Skeletal muscle satellite cell (primary cell): ENCODE results near the gene TEX55.
A peak's percentile ranks its signal among the peaks of the same experiment; 100 is the strongest.
"Not testable (repeated sequence)": the region's sequence is repeated elsewhere in the genome, so short reads cannot be mapped to it uniquely, and the experiment has no call there.

ENCODE experiments used
- H3K27me3 ChIP-seq: 2 replicates; pipeline ENCODE4 v1.7.0; 2013; ENCODE audit warnings: low read length; ENCODE audit not compliant: control insufficient read depth, insufficient read depth
- H3K36me3 ChIP-seq: 2 replicates; pipeline ENCODE4 v1.7.0; 2013; ENCODE audit warnings: mild to moderate bottlenecking, control low read depth, low read length; ENCODE audit not compliant: insufficient read depth
- H3K4me1 ChIP-seq: 2 replicates; pipeline ENCODE4 v1.7.0; 2013; ENCODE audit warnings: low read length; ENCODE audit not compliant: control insufficient read depth, insufficient read depth
- H3K4me2 ChIP-seq: 2 replicates; pipeline ENCODE4 v1.7.0; 2013; ENCODE audit warnings: mild to moderate bottlenecking, low read length
- H3K4me3 ChIP-seq: 2 replicates; pipeline ENCODE4 v1.7.0; 2013; ENCODE audit warnings: low read length
- H3K9ac ChIP-seq: 2 replicates; pipeline ENCODE4 v1.7.0; 2013; ENCODE audit warnings: mild to moderate bottlenecking, low read depth, low read length, moderate library complexity
- H3K9me3 ChIP-seq: replicated peaks from 2 replicates; pipeline ENCODE4 v1.7.0; 2013; ENCODE audit warnings: mild to moderate bottlenecking, control low read depth, low read length

Gene TEX55

GRCh38 chr3:119161240-119161639 is 15.3 kb downstream of the TEX55 start:
- no peaks in the 10 kb centered on the region for H3K4me1 ChIP-seq
- H3K36me3 ChIP-seq = no peaks in the 10 kb centered on the region
- peaks cover 3% of the 10 kb centered on the region for H3K27me3 ChIP-seq
- no peak overlapping the region for H3K4me3 ChIP-seq
- H3K9me3 ChIP-seq = no peaks in the 10 kb centered on the region
- no peak overlapping the region for H3K9ac ChIP-seq
- no peak overlapping the region for H3K4me2 ChIP-seq

- not testable (repeated sequence) for H3K4me1 ChIP-seq, H3K9me3 ChIP-seq, H3K9ac ChIP-seq, H3K4me3 ChIP-seq, H3K36me3 ChIP-seq, H3K4me2 ChIP-seq, H3K27me3 ChIP-seq
Measured at GRCh38 chr3:119164745-119165144, 18.8 kb downstream of the TEX55 start.

- Histone ChIP-seq H3K9ac (no peak overlapping the region), H3K36me3 (no peaks in the 10 kb centered on the region), H3K9me3 (no peaks in the 10 kb centered on the region)
Measured at GRCh38 chr3:119170821-119171220, 24.9 kb downstream of the TEX55 start.

GRCh38 chr3:119173325-119173724 is 27.4 kb downstream of the TEX55 start, which contains the start of gene UPK1B:
Gene UPK1B (plus strand): TSS chr3:119173598. CDS start chr3:119186742, 13,144 bp downstream.
- Histone ChIP-seq H3K9me3 (no peaks in the 10 kb centered on the region), H3K4me1 (peaks cover 14% of the 10 kb centered on the region), H3K4me2 (no peak within 1 kb of the TSS), H3K9ac (no peak within 1 kb of the TSS), H3K4me3 (no peak within 1 kb of the TSS), H3K27me3 (peaks cover 3% of the 10 kb centered on the region), H3K36me3 (no peaks in the 10 kb centered on the region)

More at GRCh38 chr3:119170821-119171220, 24.9 kb downstream of the TEX55 start:
- peaks cover 3% of the 10 kb centered on the region for H3K27me3 ChIP-seq
- H3K4me2 ChIP-seq = no peak overlapping the region
- H3K4me3 ChIP-seq = no peak overlapping the region
- H3K4me1 ChIP-seq = peaks cover under 1% of the 10 kb centered on the region

GRCh38 chr3:119175872-119176756 is 30.1 kb downstream of the TEX55 start:
- no peaks in the 10 kb centered on the region for H3K9me3 ChIP-seq
- H3K4me2 ChIP-seq = peak overlapping the region; percentile 2
- peaks cover 14% of the 10 kb centered on the region for H3K4me1 ChIP-seq
- no peak overlapping the region for H3K9ac ChIP-seq
- no peak overlapping the region for H3K4me3 ChIP-seq
- H3K36me3 ChIP-seq = no peaks in the 10 kb centered on the region
- H3K27me3 ChIP-seq = peaks cover 3% of the 10 kb centered on the region

- Histone ChIP-seq H3K4me1 (peaks cover 18% of the 10 kb centered on the region), H3K27me3 (peaks cover 3% of the 10 kb centered on the region), H3K4me2 (peak overlapping the region; percentile 2), H3K4me3 (no peak overlapping the region), H3K9me3 (no peaks in the 10 kb centered on the region), H3K9ac (no peak overlapping the region), H3K36me3 (no peaks in the 10 kb centered on the region)
Measured at GRCh38 chr3:119176778-119177177, 30.8 kb downstream of the TEX55 start.

- H3K9me3 ChIP-seq = no peaks in the 10 kb centered on the region
- no peak overlapping the region for H3K4me2 ChIP-seq
- no peak overlapping the region for H3K9ac ChIP-seq
- H3K4me1 ChIP-seq = peaks cover 23% of the 10 kb centered on the region
- H3K4me3 ChIP-seq = no peak overlapping the region
- no peaks in the 10 kb centered on the region for H3K36me3 ChIP-seq
- H3K27me3 ChIP-seq = peaks cover 3% of the 10 kb centered on the region
Measured at GRCh38 chr3:119177321-119177720, 31.4 kb downstream of the TEX55 start.

GRCh38 chr3:119181765-119182164 is 35.8 kb downstream of the TEX55 start:
- Histone ChIP-seq H3K36me3 (no peaks in the 10 kb centered on the region), H3K9ac (no peak overlapping the region), H3K4me1 (peaks cover 18% of the 10 kb centered on the region), H3K4me3 (no peak overlapping the region), H3K27me3 (no peaks in the 10 kb centered on the region), H3K9me3 (no peaks in the 10 kb centered on the region), H3K4me2 (no peak overlapping the region)

GRCh38 chr3:119184111-119184510 is 38.1 kb downstream of the TEX55 start:
- no peak overlapping the region for H3K4me2 ChIP-seq

GRCh38 chr3:119184796-119185570 is 39.0 kb downstream of the TEX55 start:
- H3K4me2 ChIP-seq = peak overlapping the region; percentile 40
- H3K4me3 ChIP-seq = no peak overlapping the region

More at GRCh38 chr3:119184111-119184510, 38.1 kb downstream of the TEX55 start:
- no peaks in the 10 kb centered on the region for H3K36me3 ChIP-seq
- H3K27me3 ChIP-seq = no peaks in the 10 kb centered on the region
- H3K4me3 ChIP-seq = no peak overlapping the region
- H3K9me3 ChIP-seq = no peaks in the 10 kb centered on the region
- peaks cover 14% of the 10 kb centered on the region for H3K4me1 ChIP-seq
- H3K9ac ChIP-seq = no peak overlapping the region

GRCh38 chr3:119187266-119187665 is 41.3 kb downstream of the TEX55 start:
- H3K27me3 ChIP-seq = no peaks in the 10 kb centered on the region
- H3K36me3 ChIP-seq = no peaks in the 10 kb centered on the region
- H3K9me3 ChIP-seq = no peaks in the 10 kb centered on the region
- no peak overlapping the region for H3K4me2 ChIP-seq
- H3K4me1 ChIP-seq = peaks cover 6% of the 10 kb centered on the region
- no peak overlapping the region for H3K9ac ChIP-seq
- H3K4me3 ChIP-seq = no peak overlapping the region

More at GRCh38 chr3:119184796-119185570, 39.0 kb downstream of the TEX55 start:
- no peak overlapping the region for H3K9ac ChIP-seq
- peaks cover 14% of the 10 kb centered on the region for H3K4me1 ChIP-seq
- H3K9me3 ChIP-seq = no peaks in the 10 kb centered on the region
- no peaks in the 10 kb centered on the region for H3K36me3 ChIP-seq
- no peaks in the 10 kb centered on the region for H3K27me3 ChIP-seq
